ENCODE results near the gene GRIK3.

GRCh38 chr1:36883315-36883949, 150.9 kb downstream of the GRIK3 start:
- TF ChIP-seq CTCF (IDR thresholded peaks at IDR 0.05) = no peak
- no peak for TF ChIP-seq POLR2A (IDR thresholded peaks at IDR 0.05)
- TF ChIP-seq EP300 (IDR thresholded peaks at IDR 0.05; ENCODE audit: low read depth) = no peak
